Mucosa of rectum (tissue), 2 donors: Measurements from ENCODE around the gene TRABD2B.
A peak's percentile ranks its signal among the peaks of the same experiment; 100 is the strongest.

Experiments used
- H3K27ac ChIP-seq, 2 donors: one replicate each; pipeline ENCODE4 v1.7.0; 2013; ENCODE audit warnings: inconsistent platforms in 2 of 2, low read depth in 2 of 2, low read length in 2 of 2
- H3K27me3 ChIP-seq, 2 donors: one replicate each; pipeline ENCODE4 v1.7.0; 2013; ENCODE audit warnings: low read length in 2 of 2; ENCODE audit not compliant: control insufficient read depth in 2 of 2, insufficient read depth in 2 of 2
- H3K36me3 ChIP-seq, 2 donors: one replicate each; pipeline ENCODE4 v1.7.0; 2013; ENCODE audit warnings: low read length in 2 of 2; ENCODE audit not compliant: control insufficient read depth in 2 of 2, insufficient read depth in 2 of 2
- H3K4me1 ChIP-seq, 2 donors: one replicate each; pipeline ENCODE4 v1.7.0; 2013; ENCODE audit warnings: low read length in 2 of 2, mild to moderate bottlenecking in 1 of 2; ENCODE audit not compliant: control insufficient read depth in 2 of 2, insufficient read depth in 2 of 2
- H3K4me3 ChIP-seq, 2 donors: one replicate each; pipeline ENCODE4 v1.7.0; 2013; ENCODE audit warnings: low read length in 2 of 2
- H3K9ac ChIP-seq, 2 donors: one replicate each; pipeline ENCODE4 v1.7.0; 2013; ENCODE audit warnings: low read length in 2 of 2, low read depth in 1 of 2, mild to moderate bottlenecking in 1 of 2
- H3K9me3 ChIP-seq, 2 donors: one replicate each; pipeline ENCODE4 v1.7.0; 2013; ENCODE audit warnings: low read length in 2 of 2; ENCODE audit not compliant: control insufficient read depth in 2 of 2
- donor health status: healthy.
- donor health status: Normal muscosa, but diverticular disease.

Gene TRABD2B

GRCh38 chr1:47756006-47756405, 241.2 kb downstream of the TRABD2B start:
- Histone ChIP-seq H3K36me3 (no peaks in the 10 kb centered on the region), H3K9me3 (no peaks in the 10 kb centered on the region), H3K27ac (no peak overlapping the region), H3K4me1 (peaks cover 8 to 15% of the 10 kb centered on the region in 2 donors), H3K4me3 (no peak overlapping the region), H3K9ac (no peak overlapping the region), H3K27me3 (no peaks in the 10 kb centered on the region)

GRCh38 chr1:47755101-47755990, 241.8 kb downstream of the TRABD2B start:
- H3K27me3 ChIP-seq = no peaks in the 10 kb centered on the region
- no peaks in the 10 kb centered on the region for H3K9me3 ChIP-seq
- H3K36me3 ChIP-seq = no peaks in the 10 kb centered on the region
- H3K4me3 ChIP-seq = no peak overlapping the region
- H3K9ac ChIP-seq = no peak overlapping the region
- peaks cover 8 to 16% of the 10 kb centered on the region in 2 donors for H3K4me1 ChIP-seq
- H3K27ac ChIP-seq = no peak overlapping the region

GRCh38 chr1:47754221-47754620, 243.0 kb downstream of the TRABD2B start:
- no peaks in the 10 kb centered on the region for H3K27me3 ChIP-seq
- no peak overlapping the region for H3K27ac ChIP-seq

GRCh38 chr1:47753808-47754207, 243.4 kb downstream of the TRABD2B start:
- H3K9me3 ChIP-seq = no peaks in the 10 kb centered on the region
- no peaks in the 10 kb centered on the region for H3K36me3 ChIP-seq
- H3K27me3 ChIP-seq = no peaks in the 10 kb centered on the region
- no peak overlapping the region for H3K27ac ChIP-seq
- peaks cover 8 to 16% of the 10 kb centered on the region in 2 donors for H3K4me1 ChIP-seq
- H3K4me3 ChIP-seq = no peak overlapping the region
- H3K9ac ChIP-seq = no peak overlapping the region

More at GRCh38 chr1:47754221-47754620, 243.0 kb downstream of the TRABD2B start:
- Histone ChIP-seq H3K4me1 (peaks cover 8 to 16% of the 10 kb centered on the region in 2 donors), H3K9me3 (no peaks in the 10 kb centered on the region), H3K36me3 (no peaks in the 10 kb centered on the region), H3K9ac (no peak overlapping the region), H3K4me3 (no peak overlapping the region)

- Histone ChIP-seq H3K9me3 (no peaks in the 10 kb centered on the region), H3K4me3 (no peak overlapping the region), H3K9ac (peak overlapping the region in 1 of 2 donors; percentile 8), H3K27ac (peak overlapping the region; percentile 69), H3K4me1 (peaks cover 8 to 16% of the 10 kb centered on the region in 2 donors), H3K36me3 (no peaks in the 10 kb centered on the region), H3K27me3 (no peaks in the 10 kb centered on the region)
Observed at GRCh38 chr1:47752559-47752958, 244.6 kb downstream of the TRABD2B start.

- peak overlapping the region; percentile 69 for H3K27ac ChIP-seq
- peak overlapping the region; percentile 8 to 22 for H3K9ac ChIP-seq
- peaks cover 8 to 16% of the 10 kb centered on the region in 2 donors for H3K4me1 ChIP-seq
- H3K36me3 ChIP-seq = no peaks in the 10 kb centered on the region
- H3K4me3 ChIP-seq = peak overlapping the region in 1 of 2 donors; percentile 12
- H3K27me3 ChIP-seq = no peaks in the 10 kb centered on the region
- H3K9me3 ChIP-seq = no peaks in the 10 kb centered on the region
Observed at GRCh38 chr1:47751996-47752451, 245.2 kb downstream of the TRABD2B start.

- Histone ChIP-seq H3K4me3 (no peak overlapping the region), H3K9ac (no peak overlapping the region), H3K4me1 (peaks cover 8 to 16% of the 10 kb centered on the region in 2 donors), H3K27ac (peak overlapping the region; percentile 69), H3K9me3 (no peaks in the 10 kb centered on the region), H3K27me3 (no peaks in the 10 kb centered on the region), H3K36me3 (no peaks in the 10 kb centered on the region)
Observed at GRCh38 chr1:47751193-47751592, 246.0 kb downstream of the TRABD2B start.

GRCh38 chr1:47745715-47746609, 251.2 kb downstream of the TRABD2B start:
- Histone ChIP-seq H3K36me3 (no peaks in the 10 kb centered on the region), H3K9me3 (no peaks in the 10 kb centered on the region), H3K9ac (no peak overlapping the region), H3K4me3 (no peak overlapping the region), H3K27me3 (no peaks in the 10 kb centered on the region), H3K4me1 (no peaks in the 10 kb centered on the region), H3K27ac (no peak overlapping the region)

GRCh38 chr1:47742890-47743760, 254.1 kb downstream of the TRABD2B start:
- Histone ChIP-seq H3K4me1 (no peaks in the 10 kb centered on the region), H3K4me3 (no peak overlapping the region), H3K36me3 (no peaks in the 10 kb centered on the region), H3K27me3 (no peaks in the 10 kb centered on the region), H3K9me3 (no peaks in the 10 kb centered on the region), H3K9ac (no peak overlapping the region), H3K27ac (no peak overlapping the region)
